ENCODE data around the gene GPM6B.

GPM6B gene, protein sequence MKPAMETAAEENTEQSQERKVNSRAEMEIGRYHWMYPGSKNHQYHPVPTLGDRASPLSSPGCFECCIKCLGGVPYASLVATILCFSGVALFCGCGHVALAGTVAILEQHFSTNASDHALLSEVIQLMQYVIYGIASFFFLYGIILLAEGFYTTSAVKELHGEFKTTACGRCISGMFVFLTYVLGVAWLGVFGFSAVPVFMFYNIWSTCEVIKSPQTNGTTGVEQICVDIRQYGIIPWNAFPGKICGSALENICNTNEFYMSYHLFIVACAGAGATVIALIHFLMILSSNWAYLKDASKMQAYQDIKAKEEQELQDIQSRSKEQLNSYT

GRCh38 chrX:13816643-13817627 lies at the start of gene GPM6B:
Gene GPM6B, minus strand, starts transcription at chrX:13817093. Its CDS starts 189 bp downstream, at chrX:13816904.
- no peaks in the 10 kb centered on the region for H3K27me3 ChIP-seq (ENCODE audit: insufficient read depth, poor library complexity, severe bottlenecking)
- ATAC-seq (ENCODE audit: low read depth) (no peak), DNase-seq (ENCODE audit: low spot score) (no peak)
- H3K36me3 ChIP-seq (ENCODE audit: low read depth) = no peaks in the 10 kb centered on the region
- no peak for TF ChIP-seq CTCF (IDR thresholded peaks at IDR 0.05; ENCODE audit: poor library complexity, severe bottlenecking)
- H3K27ac ChIP-seq (ENCODE audit: poor library complexity, severe bottlenecking) = no peak within 1 kb of the TSS
- H3K4me3 ChIP-seq (ENCODE audit: severe bottlenecking) = no peak within 1 kb of the TSS
- H3K9me3 ChIP-seq (ENCODE audit: severe bottlenecking) = no peaks in the 10 kb centered on the region
- H3K4me1 ChIP-seq (ENCODE audit: insufficient read depth, poor library complexity, severe bottlenecking) = no peaks in the 10 kb centered on the region

DNA sequence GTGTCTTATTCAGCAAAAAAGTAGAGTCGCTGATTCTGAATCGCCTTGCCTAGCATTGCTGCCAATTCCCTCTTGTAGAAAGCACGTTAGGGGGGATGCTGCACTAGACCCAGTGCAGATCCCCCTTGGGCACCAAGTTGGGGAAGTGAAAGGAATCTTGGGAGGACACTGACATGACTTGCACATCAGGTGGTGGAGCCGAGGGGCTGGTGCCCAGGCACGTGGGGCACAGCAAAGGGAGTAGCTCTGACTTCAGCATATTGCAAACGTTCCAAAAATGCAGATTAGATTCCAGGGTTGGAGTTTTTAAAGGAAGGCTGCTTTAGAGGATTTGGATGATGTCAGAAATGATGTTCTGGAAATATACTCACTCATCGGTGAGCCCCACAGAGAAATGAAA lies 47.4 kb upstream of the GPM6B start:
- no peak for ATAC-seq (ENCODE audit: low read depth)
- H3K9me3 ChIP-seq (ENCODE audit: severe bottlenecking) = no peaks in the 10 kb centered on the region
- DNase-seq (ENCODE audit: low spot score) = no peak
- no peak overlapping the region for H3K27ac ChIP-seq (ENCODE audit: poor library complexity, severe bottlenecking)
- no peaks in the 10 kb centered on the region for H3K4me1 ChIP-seq (ENCODE audit: insufficient read depth, poor library complexity, severe bottlenecking)
- TF ChIP-seq CTCF (IDR thresholded peaks at IDR 0.05; ENCODE audit: poor library complexity, severe bottlenecking) = no peak
- no peaks in the 10 kb centered on the region for H3K27me3 ChIP-seq (ENCODE audit: insufficient read depth, poor library complexity, severe bottlenecking)
- H3K36me3 ChIP-seq (ENCODE audit: low read depth) = no peaks in the 10 kb centered on the region
- no peak overlapping the region for H3K4me3 ChIP-seq (ENCODE audit: severe bottlenecking)

- no peak overlapping the region for H3K4me3 ChIP-seq (ENCODE audit: severe bottlenecking)
- H3K4me1 ChIP-seq (ENCODE audit: insufficient read depth, poor library complexity, severe bottlenecking) = no peaks in the 10 kb centered on the region
- no peak for TF ChIP-seq CTCF (IDR thresholded peaks at IDR 0.05; ENCODE audit: poor library complexity, severe bottlenecking)
- DNase-seq (ENCODE audit: low spot score) (no peak), ATAC-seq (ENCODE audit: low read depth) (no peak)
- H3K27ac ChIP-seq (ENCODE audit: poor library complexity, severe bottlenecking) = no peak overlapping the region
- no peaks in the 10 kb centered on the region for H3K27me3 ChIP-seq (ENCODE audit: insufficient read depth, poor library complexity, severe bottlenecking)
- no peaks in the 10 kb centered on the region for H3K36me3 ChIP-seq (ENCODE audit: low read depth)
- no peaks in the 10 kb centered on the region for H3K9me3 ChIP-seq (ENCODE audit: severe bottlenecking)
Observed at GRCh38 chrX:13863324-13863723, 46.4 kb upstream of the GPM6B start.

GRCh38 chrX:13859724-13860123 lies 42.8 kb upstream of the GPM6B start:
- TF ChIP-seq CTCF (IDR thresholded peaks at IDR 0.05; ENCODE audit: poor library complexity, severe bottlenecking) = no peak
- Histone ChIP-seq H3K27ac (ENCODE audit: poor library complexity, severe bottlenecking) (no peak overlapping the region), H3K4me1 (ENCODE audit: insufficient read depth, poor library complexity, severe bottlenecking) (no peaks in the 10 kb centered on the region), H3K4me3 (ENCODE audit: severe bottlenecking) (no peak overlapping the region), H3K9me3 (ENCODE audit: severe bottlenecking) (no peaks in the 10 kb centered on the region), H3K27me3 (ENCODE audit: insufficient read depth, poor library complexity, severe bottlenecking) (no peaks in the 10 kb centered on the region), H3K36me3 (ENCODE audit: low read depth) (no peaks in the 10 kb centered on the region)
- no peak for ATAC-seq (ENCODE audit: low read depth)
- DNase-seq (ENCODE audit: low spot score) = no peak

Measured in RWPE2 (cell line).